ENCODE measurements around the gene SLC39A2.
A peak's percentile ranks its signal among the peaks of the same experiment; 100 is the strongest.
"Not testable (repeated sequence)": the region's sequence is repeated elsewhere in the genome, so short reads cannot be mapped to it uniquely, and the experiment has no call there.

The SLC39A2 gene

GRCh38 chr14:21026274-21026987, 27.3 kb downstream of the SLC39A2 start:
- DNase-seq = peak; percentile 91

GRCh38 chr14:21026988-21027315, 27.9 kb downstream of the SLC39A2 start:
- peak; percentile 27 for DNase-seq

DNA sequence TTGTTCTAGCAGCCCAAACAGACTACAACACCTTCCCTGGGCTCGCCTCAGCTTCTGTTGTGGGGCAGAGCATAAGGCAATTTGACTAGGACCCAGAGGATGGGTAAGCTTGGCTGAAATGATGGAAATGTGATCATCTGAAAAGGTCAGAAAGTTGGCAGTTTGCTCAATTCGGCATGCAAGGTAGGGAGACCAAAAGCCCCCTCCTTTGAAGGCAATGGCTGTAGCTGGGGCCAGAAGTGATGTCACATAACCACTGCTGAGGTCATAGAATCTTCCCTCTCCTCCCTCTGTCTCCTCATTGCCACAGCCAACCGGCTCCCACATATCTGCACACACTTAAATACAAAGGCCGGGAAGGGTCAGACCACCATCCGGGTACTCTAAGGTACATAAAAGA, 30.8 kb downstream of the SLC39A2 start, which contains the start of gene TPPP2:
Gene TPPP2 (plus strand): TSS at position 301 of the 400 bp plus-strand sequence. CDS start 365 bp downstream, outside the sequence.
- no peak for DNase-seq

DNA sequence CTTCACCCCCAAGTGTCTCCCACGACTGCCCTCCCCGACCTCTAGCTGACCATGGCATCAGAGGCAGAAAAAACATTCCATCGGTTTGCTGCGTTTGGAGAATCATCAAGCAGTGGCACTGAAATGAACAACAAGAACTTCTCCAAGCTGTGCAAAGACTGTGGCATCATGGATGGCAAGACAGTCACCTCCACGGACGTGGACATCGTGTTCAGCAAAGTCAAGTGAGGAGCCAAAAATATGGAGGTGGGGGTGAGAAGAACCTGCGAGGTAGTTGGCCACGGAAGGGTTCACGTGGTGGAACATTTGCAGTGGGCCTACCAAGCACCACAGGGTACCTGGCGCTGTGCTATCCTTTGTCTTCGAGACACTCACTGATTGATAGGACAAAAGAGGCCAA, 31.4 kb downstream of the SLC39A2 start:
- DNase-seq = no peak

GRCh38 chr14:21032326-21033132, 33.4 kb downstream of the SLC39A2 start:
- DNase-seq = no peak

GRCh38 chr14:21033133-21033698, 34.1 kb downstream of the SLC39A2 start:
- DNase-seq = no peak

DNA sequence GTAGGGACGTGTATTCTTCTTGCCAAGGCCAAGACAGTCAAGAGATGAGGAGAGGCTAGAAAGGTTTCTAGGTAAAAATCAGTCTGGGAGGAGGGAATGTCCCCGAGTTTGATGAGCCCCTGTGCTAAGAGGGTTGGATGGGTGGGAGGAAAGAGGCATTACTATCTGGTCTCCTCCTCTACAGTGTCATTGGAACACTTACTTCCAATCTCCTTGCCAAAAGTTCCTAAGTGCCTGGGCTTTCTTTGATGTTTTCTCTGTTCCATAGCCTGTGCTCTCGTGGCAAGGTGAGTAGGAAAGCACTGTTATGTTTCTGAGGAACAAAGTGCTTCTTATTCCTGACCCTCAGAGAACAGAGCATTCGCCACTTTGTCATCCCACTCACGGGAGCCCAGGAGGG, 35.6 kb downstream of the SLC39A2 start, which contains the start of gene RNASE13:
Gene RNASE13 (minus strand): TSS at position 101 of the 400 bp plus-strand sequence. CDS start 519 bp downstream, outside the sequence.
- DNase-seq = no peak

DNA sequence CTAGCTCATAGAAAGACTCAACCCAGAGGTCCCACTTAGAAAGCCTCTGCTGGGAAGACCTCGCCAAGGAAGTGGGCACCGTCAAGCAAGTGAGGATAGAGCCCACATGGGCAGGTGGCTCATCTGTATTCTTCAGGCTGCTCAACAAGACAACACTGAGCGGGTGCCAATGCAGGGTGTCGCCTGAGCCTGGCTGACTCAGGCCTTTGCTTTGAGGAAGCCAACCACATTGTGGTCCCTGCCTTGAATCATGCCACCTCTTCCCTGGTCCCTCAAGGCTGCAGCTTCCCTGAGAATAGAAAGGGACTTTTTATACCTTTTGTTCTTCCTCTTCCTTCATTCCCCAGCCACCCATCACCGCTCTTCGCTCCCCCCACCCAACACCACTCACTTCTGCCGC, 37.7 kb downstream of the SLC39A2 start:
- DNase-seq = no peak

- no peak for DNase-seq
Measured at GRCh38 chr14:21037156-21037555, 38.1 kb downstream of the SLC39A2 start.

- peak; percentile 81 for DNase-seq
Measured at GRCh38 chr14:21038441-21039422, 39.6 kb downstream of the SLC39A2 start.

GRCh38 chr14:21039585-21040369, 40.7 kb downstream of the SLC39A2 start:
- DNase-seq = peak; percentile 84

DNA sequence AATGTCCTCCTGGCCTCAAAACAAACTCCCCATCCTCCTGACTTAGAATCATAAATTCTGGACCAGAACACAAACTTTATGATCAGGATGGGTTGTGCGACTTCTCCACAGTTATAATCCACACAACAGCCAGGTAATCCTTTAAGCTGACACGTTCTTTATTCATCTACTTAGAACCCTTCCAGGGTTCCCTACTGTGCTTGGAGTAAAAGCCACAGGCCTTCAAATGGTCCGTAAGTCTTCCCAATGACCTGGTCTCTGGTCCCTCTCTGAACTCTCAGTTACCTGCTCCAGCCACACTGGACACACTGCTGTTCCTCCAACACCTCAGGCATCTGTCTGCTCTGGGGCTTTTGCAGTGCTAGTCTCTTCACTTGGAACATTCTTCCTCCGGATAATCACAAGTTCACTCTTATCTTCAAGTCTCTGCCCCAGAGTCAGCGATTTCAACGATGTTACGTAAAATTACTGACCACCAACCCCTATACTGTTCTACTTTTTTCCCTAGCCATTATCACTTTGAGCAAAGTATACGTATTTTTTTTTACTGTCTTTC, 41.4 kb downstream of the SLC39A2 start:
- DNase-seq = no peak

GRCh38 chr14:21040941-21041340, 41.8 kb downstream of the SLC39A2 start:
- DNase-seq = not testable (repeated sequence)

DNA sequence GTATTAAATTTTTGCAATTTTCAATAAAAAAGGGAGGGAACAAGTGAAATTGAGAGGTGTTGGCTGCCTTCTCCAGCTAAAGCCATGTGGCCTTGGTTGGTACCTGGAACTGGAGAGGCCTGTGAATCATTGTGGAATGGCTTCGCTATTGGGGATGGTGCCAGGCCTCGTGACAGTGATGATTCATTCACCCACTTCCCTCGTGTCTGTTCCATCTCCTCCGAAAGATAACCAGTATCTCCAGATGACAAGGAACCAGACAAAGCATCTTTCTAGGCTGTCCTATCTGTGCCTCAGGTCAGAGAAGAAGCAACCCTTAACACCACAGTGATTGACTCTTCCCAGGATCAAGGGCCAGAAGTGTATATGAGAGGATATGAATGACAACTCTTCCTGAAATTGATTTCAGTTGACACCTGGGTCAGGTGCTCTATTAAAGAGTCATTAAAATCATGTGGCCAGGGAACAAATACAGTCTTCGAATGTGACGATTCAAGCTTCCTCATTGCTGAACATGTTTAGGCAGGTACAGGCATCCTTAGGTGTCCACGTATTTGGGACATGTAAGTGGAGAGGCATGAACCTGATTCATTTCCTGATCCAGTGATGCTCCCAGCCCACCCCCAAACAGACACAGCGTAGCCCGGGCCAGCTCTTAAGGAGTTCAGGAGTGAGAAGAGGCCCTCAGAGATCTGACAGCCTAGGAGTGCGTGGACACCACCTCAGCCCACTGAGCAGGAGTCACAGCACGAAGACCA, 42.8 kb downstream of the SLC39A2 start, which contains the start of gene RNASE7:
Gene RNASE7 (plus strand): TSS at position 687 of the 758 bp plus-strand sequence. CDS start 631 bp downstream, outside the sequence.
- no peak for DNase-seq

- peak; percentile 63 for DNase-seq
Measured at GRCh38 chr14:21042918-21043317, 43.8 kb downstream of the SLC39A2 start.

GRCh38 chr14:21043387-21043973, 44.4 kb downstream of the SLC39A2 start:
- DNase-seq = no peak

DNA sequence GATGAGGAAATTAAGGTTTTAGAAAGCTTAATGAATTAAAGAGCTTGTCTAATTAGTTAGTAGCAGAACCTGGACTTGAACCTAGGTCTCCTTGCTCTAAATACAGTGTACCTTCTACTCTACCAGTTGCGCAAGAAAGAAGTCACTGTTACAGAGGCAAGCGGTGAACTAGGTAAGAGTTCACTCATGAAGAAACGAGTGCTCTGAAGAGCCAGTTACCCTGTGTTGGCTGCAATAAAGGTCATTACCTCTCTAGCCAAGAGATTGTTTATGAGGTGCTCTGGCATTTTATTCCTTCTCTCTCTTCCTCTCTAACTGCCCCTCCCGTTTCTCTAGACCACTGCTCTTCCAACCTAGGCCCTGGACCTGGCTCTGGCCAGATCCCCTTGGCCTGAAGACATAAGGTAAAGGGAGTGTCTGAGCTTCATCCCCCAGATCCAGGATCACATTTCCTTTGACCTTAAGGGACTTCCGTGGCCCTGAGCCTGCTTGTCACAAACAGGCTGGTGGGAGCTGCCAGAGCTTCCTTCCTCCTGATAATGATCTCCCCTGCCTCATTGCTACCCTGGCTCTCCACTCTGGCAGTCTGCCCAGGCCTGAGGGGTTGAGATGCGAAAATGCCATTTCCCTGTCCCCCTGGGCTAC, 45.0 kb downstream of the SLC39A2 start:
- DNase-seq = no peak

DNA sequence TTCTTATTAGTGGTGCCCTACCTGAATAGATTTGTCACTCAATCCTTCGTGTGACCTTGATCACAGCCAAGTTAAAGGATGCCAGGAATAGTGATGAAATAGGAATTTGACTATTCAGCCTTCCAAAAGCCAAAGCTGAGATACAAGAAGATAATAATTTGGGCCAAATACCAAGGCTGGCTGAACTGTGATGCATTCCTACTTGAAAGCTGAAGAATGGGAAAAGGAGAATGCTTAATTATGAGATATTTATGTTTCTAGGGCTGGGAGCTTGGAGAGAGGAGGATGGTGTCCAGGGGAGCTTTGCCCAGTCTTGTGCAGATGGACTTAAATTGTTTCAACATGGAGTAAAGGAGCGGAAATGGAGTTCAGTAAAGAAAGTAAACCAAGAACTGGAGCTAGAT, 48.3 kb downstream of the SLC39A2 start:
- no peak for DNase-seq

DNA sequence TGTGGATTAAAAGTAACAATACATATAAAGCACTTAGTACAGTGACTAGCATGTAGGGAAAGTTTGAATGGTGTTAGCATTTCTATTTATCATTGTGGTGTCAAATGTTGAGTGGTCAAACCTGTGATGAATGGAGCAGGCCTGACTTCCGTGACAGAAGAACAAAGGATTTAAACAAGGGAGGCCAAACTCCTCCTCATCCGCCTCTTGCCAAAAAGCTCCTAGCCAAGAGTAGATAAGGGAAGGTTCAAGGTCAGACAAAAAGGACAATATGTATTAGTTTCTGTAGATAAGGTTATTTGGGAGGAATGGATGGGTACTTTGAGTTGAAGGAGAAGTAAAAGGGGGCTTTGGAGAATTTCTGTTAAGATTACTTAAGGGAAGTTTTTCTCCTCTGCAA, 49.5 kb downstream of the SLC39A2 start:
- no peak for DNase-seq
